ENCODE results near the gene TM7SF2. TPM values are rescaled to one million over a fixed set of nuclear protein-coding genes. Genes with fewer than 3 reads are reported as not detected.

Gene TM7SF2
- total and polyA plus RNA-seq, 2 of the 13 experiments (the other 11 are each of a cell fraction or from before 2014, with no cell fraction given) = 56.0 to 66.9 TPM

GRCh38 chr11:65132238-65132987 lies 20.7 kb downstream of the TM7SF2 start:
- in situ Hi-C loops (cut with HindIII; ENCODE audit: extremely low pct_ligation_motif_present, low pct_unique_long_range_greater_than_20kb) (no loop called here), intact Hi-C loops (cut with micrococcal nuclease; ENCODE audit: unreplicated experiment) (no loop called here)
- Histone ChIP-seq H3K27ac (ENCODE audit: extremely low read length, insufficient read depth, low read length) (no peak overlapping the region), H3K27me3 (ENCODE audit: control insufficient read depth in 1 of 2, insufficient read depth in 2 of 2, low read length in 2 of 2) (no peaks in the 10 kb centered on the region; a peak in 1 of 5 replicates), H2AFZ (ENCODE audit: low read length) (no peak overlapping the region), H3K4me3 (replicated peaks in 1 of 3; ENCODE audit: insufficient read depth in 1 of 3, low read depth in 2 of 3, low read length in 3 of 3) (peak overlapping the region; percentile 85 to 94 (median 92); a peak in 4 of 6 replicates), H3K9ac (ENCODE audit: insufficient read depth, low read depth, low read length) (0 out of 2 replicates have a peak overlapping the region, but pooled peaks have one; percentile 7), H4K20me1 (ENCODE audit: insufficient read depth, low read length) (peaks cover 17% of the 10 kb centered on the region), H3K79me2 (ENCODE audit: insufficient read depth, low read length) (peaks cover 26% of the 10 kb centered on the region), H3K9me3 (ENCODE audit: low read length) (no peaks in the 10 kb centered on the region), H3K36me3 (replicated peaks in 1 of 2; ENCODE audit: control insufficient read depth in 1 of 2, insufficient read depth in 2 of 2, low read length in 2 of 2) (peaks cover 34 to 50% of the 10 kb centered on the region in 2 experiments), H3K4me1 (ENCODE audit: insufficient read depth, low read length) (peaks cover 25% of the 10 kb centered on the region), H3K4me2 (ENCODE audit: low read depth, low read length) (peak overlapping the region; percentile 92)
- no peak for ATAC-seq
- POLR2A ChIA-PET = interaction anchor here (0.8 to 5.1 kb wide), 9 partner anchors 10 to 49 kb away, joined by 3 to 105 read pairs (median 23); partner anchors contain the start of genes CAPN1, FAU, MRPL49 and TM7SF2
- no peak for FAIRE-seq
- WGBS (ENCODE audit: low lambda C conversion rate) = 88% methylated on average over 4 of the region's 10 CpGs
- CTCF ChIA-PET (ENCODE audit: low intra/inter-chr PET ratio, low total read pairs) = interaction anchor here (1.3 kb wide), 1 partner anchor 48 kb away, joined by 3 read pairs; no protein-coding TSS in a partner anchor
- TF ChIP-seq ZNF710 (CRISPR knock-in tag; IDR thresholded peaks at IDR 0.05; ENCODE audit: borderline replicate concordance) (no peak), PBX2 (CRISPR knock-in tag; IDR thresholded peaks at IDR 0.05) (no peak), RNF219 (CRISPR knock-in tag; IDR thresholded peaks at IDR 0.05) (no peak), RBAK (CRISPR knock-in tag; IDR thresholded peaks at IDR 0.05) (no peak), SIX4 (CRISPR knock-in tag; IDR thresholded peaks at IDR 0.05) (no peak), ZNF468 (CRISPR knock-in tag; IDR thresholded peaks at IDR 0.05) (no peak), BCL6 (CRISPR knock-in tag; IDR thresholded peaks at IDR 0.05) (no peak), AGO2 (optimal IDR thresholded peaks at IDR 0.05; ENCODE audit: low read depth, low read length) (peak; percentile 24), SKIL (CRISPR knock-in tag; IDR thresholded peaks at IDR 0.05; ENCODE audit: borderline replicate concordance) (no peak), ATRX (CRISPR knock-in tag; IDR thresholded peaks at IDR 0.05; ENCODE audit: borderline replicate concordance) (no peak), MYNN (CRISPR knock-in tag; IDR thresholded peaks at IDR 0.05; ENCODE audit: low read depth) (no peak), ZNF547 (CRISPR knock-in tag; IDR thresholded peaks at IDR 0.05) (peak; percentile 44; the same call in 1 of the 2 replicates)
- no peak for DNase-seq (ENCODE audit: low spot score)
- BruUV-seq (replicated peaks) = no TSS peak

Measured in HepG2 (cell line).